ENCODE measurements around the gene ACKR1.

ACKR1 gene

GRCh38 chr1:159170639-159171038, 34.0 kb upstream of the ACKR1 start:
- Histone ChIP-seq H4K20me1 (ENCODE audit: insufficient read depth, low read length) (no peaks in the 10 kb centered on the region), H3K4me2 (ENCODE audit: low read length) (no peak overlapping the region), H3K27me3 (ENCODE audit: insufficient read depth, low read length) (no peaks in the 10 kb centered on the region), H3K4me3 (ENCODE audit: low read depth, low read length, poor library complexity, severe bottlenecking) (no peak overlapping the region), H2AFZ (ENCODE audit: low read length) (no peak overlapping the region), H3K9me3 (ENCODE audit: low read length) (no peaks in the 10 kb centered on the region), H3K4me1 (ENCODE audit: insufficient read depth, low read length, severe bottlenecking) (no peaks in the 10 kb centered on the region), H3K36me3 (ENCODE audit: insufficient read depth, low read length) (no peaks in the 10 kb centered on the region), H3F3A (ENCODE audit: insufficient read depth, low read length) (no peaks in the 10 kb centered on the region), H3K79me2 (ENCODE audit: insufficient read depth, low read length) (no peaks in the 10 kb centered on the region), H3K9ac (ENCODE audit: low read length) (no peak overlapping the region), H3K27ac (ENCODE audit: low read depth, low read length, poor library complexity, severe bottlenecking) (no peak overlapping the region), H3K9me2 (ENCODE audit: low read depth, low read length) (no peaks in the 10 kb centered on the region)
- TF ChIP-seq EZH2 (IDR thresholded peaks at IDR 0.05; ENCODE audit: borderline replicate concordance, low read length) (no peak), CTCF (IDR thresholded peaks at IDR 0.05; ENCODE audit: low read length) (no peak)

- TF ChIP-seq EZH2 (IDR thresholded peaks at IDR 0.05; ENCODE audit: borderline replicate concordance, low read length) (no peak), CTCF (IDR thresholded peaks at IDR 0.05; ENCODE audit: low read length) (no peak)
- Histone ChIP-seq H3K9ac (ENCODE audit: low read length) (no peak within 1 kb of the TSS), H3K36me3 (ENCODE audit: insufficient read depth, low read length) (no peaks in the 10 kb centered on the region), H3K27me3 (ENCODE audit: insufficient read depth, low read length) (no peaks in the 10 kb centered on the region), H3K9me2 (ENCODE audit: low read depth, low read length) (no peaks in the 10 kb centered on the region), H3K4me3 (ENCODE audit: low read depth, low read length, poor library complexity, severe bottlenecking) (no peak within 1 kb of the TSS), H2AFZ (ENCODE audit: low read length) (no peak within 1 kb of the TSS), H3K4me1 (ENCODE audit: insufficient read depth, low read length, severe bottlenecking) (no peaks in the 10 kb centered on the region), H4K20me1 (ENCODE audit: insufficient read depth, low read length) (no peaks in the 10 kb centered on the region), H3K27ac (ENCODE audit: low read depth, low read length, poor library complexity, severe bottlenecking) (no peak within 1 kb of the TSS), H3K79me2 (ENCODE audit: insufficient read depth, low read length) (no peaks in the 10 kb centered on the region), H3K4me2 (ENCODE audit: low read length) (no peak within 1 kb of the TSS), H3K9me3 (ENCODE audit: low read length) (no peaks in the 10 kb centered on the region), H3F3A (ENCODE audit: insufficient read depth, low read length) (no peaks in the 10 kb centered on the region)
Measured at GRCh38 chr1:159171254-159171687, 33.4 kb upstream of the ACKR1 start, which contains the start of gene CADM3. CADM3 (plus strand) TSS chr1:159171615; CDS start chr1:159171766, 151 bp downstream.

DNA sequence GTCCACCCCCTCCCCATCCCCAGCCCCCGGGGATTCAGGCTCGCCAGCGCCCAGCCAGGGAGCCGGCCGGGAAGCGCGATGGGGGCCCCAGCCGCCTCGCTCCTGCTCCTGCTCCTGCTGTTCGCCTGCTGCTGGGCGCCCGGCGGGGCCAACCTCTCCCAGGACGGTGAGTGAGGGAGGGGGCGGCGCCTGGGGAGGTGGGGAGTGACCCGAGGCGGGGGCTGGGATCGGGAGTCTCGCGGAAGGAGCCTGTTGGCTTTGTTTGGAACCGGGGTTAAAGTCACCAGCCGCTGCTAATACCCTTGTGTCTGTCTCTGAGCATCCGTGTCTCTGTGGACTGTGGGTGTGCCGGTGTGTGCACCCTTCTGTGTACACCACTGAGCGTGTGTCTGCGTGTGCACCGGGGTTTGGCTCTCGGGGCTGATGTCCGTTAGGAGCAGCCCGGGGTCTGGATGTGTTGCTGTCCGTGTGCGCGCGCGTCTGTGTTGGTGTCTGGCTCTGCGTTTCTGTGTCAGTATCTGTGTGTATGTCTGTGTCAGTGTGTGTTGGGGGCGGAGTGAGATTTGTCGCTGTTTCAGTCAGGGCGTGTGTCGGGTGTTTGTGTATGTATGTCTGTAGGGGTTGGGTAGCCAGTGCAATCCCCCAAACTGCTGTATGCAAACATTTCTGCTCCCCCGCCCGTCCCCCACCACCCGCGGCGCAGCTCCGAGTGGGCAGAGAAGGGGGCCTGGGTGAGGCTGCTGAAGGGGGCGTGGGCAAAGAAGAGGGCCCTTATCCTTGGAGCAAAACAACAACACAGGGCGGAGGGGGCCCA, 32.8 kb upstream of the ACKR1 start:
- Histone ChIP-seq H3K79me2 (ENCODE audit: insufficient read depth, low read length) (no peaks in the 10 kb centered on the region), H3K27me3 (ENCODE audit: insufficient read depth, low read length) (no peaks in the 10 kb centered on the region), H3K4me3 (ENCODE audit: low read depth, low read length, poor library complexity, severe bottlenecking) (no peak overlapping the region), H3F3A (ENCODE audit: insufficient read depth, low read length) (no peaks in the 10 kb centered on the region), H3K36me3 (ENCODE audit: insufficient read depth, low read length) (no peaks in the 10 kb centered on the region), H3K4me1 (ENCODE audit: insufficient read depth, low read length, severe bottlenecking) (no peaks in the 10 kb centered on the region), H3K27ac (ENCODE audit: low read depth, low read length, poor library complexity, severe bottlenecking) (no peak overlapping the region), H3K9me2 (ENCODE audit: low read depth, low read length) (no peaks in the 10 kb centered on the region), H3K9ac (ENCODE audit: low read length) (no peak overlapping the region), H3K4me2 (ENCODE audit: low read length) (no peak overlapping the region), H4K20me1 (ENCODE audit: insufficient read depth, low read length) (no peaks in the 10 kb centered on the region), H3K9me3 (ENCODE audit: low read length) (no peaks in the 10 kb centered on the region), H2AFZ (ENCODE audit: low read length) (no peak overlapping the region)
- TF ChIP-seq CTCF (IDR thresholded peaks at IDR 0.05; ENCODE audit: low read length) (no peak), EZH2 (IDR thresholded peaks at IDR 0.05; ENCODE audit: borderline replicate concordance, low read length) (no peak)

Measured in OCI-LY1 (cell line).